Left ventricle myocardium superior (tissue), 1 donor: ENCODE data around the gene FADS6. TPM values are rescaled to one million over a fixed set of nuclear protein-coding genes. Genes with fewer than 3 reads are reported as not detected.
A peak's percentile ranks its signal among the peaks of the same experiment; 100 is the strongest.

ENCODE experiments used
- ATAC-seq: fragments of 200-7000 bp; cut with Tn5 transposase; one replicate; pipeline ENCODE4 v1.9.1; 2020; ENCODE audit warnings: mild to moderate bottlenecking, moderate library complexity
- DNase-seq: peaks from one replicate; pipeline ENCODE4 v3.0.0-alpha.2; 2020
- intact Hi-C: fragments of 100-400 bp; cut with micrococcal nuclease; formaldehyde crosslinking; loops from one replicate; pipeline ENCODE4 v1.11.0; 2022
- total RNA-seq: library from RNA; stranded (reverse); fragmentation: NEBNext Ultra II Directional; extraction: Animal tissue kit (Norgen Biotek cat#: 25700); gene quantifications from one replicate; pipeline ENCODE4 v1.2.1, GENCODE V29; 2021
- donor health status: DM: no; HTN: yes; CAD: no; lungs with severe emphysema.

FADS6 gene
- total RNA-seq, 1 donor from 2014 or later: not detected

- intact Hi-C loops: no loop called here
- peak; percentile 86 for ATAC-seq
- peak; percentile 90 for DNase-seq
Observed at GRCh38 chr17:74842599-74843351, 50.7 kb downstream of the FADS6 start.

GRCh38 chr17:74842146-74842598, 51.3 kb downstream of the FADS6 start:
- intact Hi-C loops: no loop called here
- no peak for DNase-seq
- ATAC-seq: peak; percentile 5

- peak; percentile 82 for DNase-seq
- peak; percentile 76 for ATAC-seq
- intact Hi-C loops: no loop called here
Observed at GRCh38 chr17:74840989-74841666, 52.3 kb downstream of the FADS6 start.

- intact Hi-C loops: no loop called here
- DNase-seq (no peak), ATAC-seq (no peak)
Observed at GRCh38 chr17:74839990-74840852, 53.2 kb downstream of the FADS6 start.

- intact Hi-C loops: no loop called here
- no peak for ATAC-seq
- no peak for DNase-seq
Observed at GRCh38 chr17:74838274-74838673, 55.2 kb downstream of the FADS6 start.

GRCh38 chr17:74836691-74837467, 56.6 kb downstream of the FADS6 start:
- ATAC-seq (no peak), DNase-seq (no peak)
- intact Hi-C loops: no loop called here

GRCh38 chr17:74836191-74836590, 57.2 kb downstream of the FADS6 start:
- ATAC-seq (no peak), DNase-seq (no peak)
- intact Hi-C loops: no loop called here

- peak; percentile 47 for DNase-seq
- intact Hi-C loops: no loop called here
- peak; percentile 23 for ATAC-seq
Observed at GRCh38 chr17:74833501-74834377, 59.7 kb downstream of the FADS6 start.

- no peak for DNase-seq
- intact Hi-C loops: no loop called here
- ATAC-seq: no peak
Observed at GRCh38 chr17:74832421-74832820, 61.0 kb downstream of the FADS6 start.

- DNase-seq: no peak
- ATAC-seq: no peak
- intact Hi-C loops: no loop called here
Observed at GRCh38 chr17:74831444-74832146, 61.8 kb downstream of the FADS6 start.

GRCh38 chr17:74830861-74831260, 62.6 kb downstream of the FADS6 start:
- intact Hi-C loops: no loop called here
- DNase-seq (no peak), ATAC-seq (no peak)

GRCh38 chr17:74827800-74828199, 65.6 kb downstream of the FADS6 start:
- intact Hi-C loops: no loop called here

More at GRCh38 chr17:74827800-74828199, 65.6 kb downstream of the FADS6 start:
- ATAC-seq: no peak
- no peak for DNase-seq

Other genes starting within 250 kb of the FADS6 start
- not detected for gene CD300LF, start 180.7 kb downstream of the FADS6 start, total RNA-seq
- 2.8 TPM for gene RAB37, start 156.4 kb downstream of the FADS6 start, total RNA-seq
- gene NHERF1, start 145.0 kb downstream of the FADS6 start, total RNA-seq: 16.0 TPM
- 21.1 TPM for gene NAT9, start 117.3 kb downstream of the FADS6 start, total RNA-seq
- gene GRIN2C, start 33.7 kb downstream of the FADS6 start, total RNA-seq: 0.52 TPM
- gene FDXR, start 20.6 kb downstream of the FADS6 start, total RNA-seq: 4.5 TPM
- gene USH1G, start 29.6 kb upstream of the FADS6 start, total RNA-seq: not detected
- gene OTOP2, start 30.6 kb upstream of the FADS6 start, total RNA-seq: not detected
- not detected for gene OTOP3, start 42.3 kb upstream of the FADS6 start, total RNA-seq
- 11.2 TPM for gene HID1, start 79.1 kb upstream of the FADS6 start, total RNA-seq
- 18.3 TPM for gene CDR2L, start 94.0 kb upstream of the FADS6 start, total RNA-seq
- gene MRPL58, start 119.0 kb upstream of the FADS6 start, total RNA-seq: 51.5 TPM
- gene ATP5PD, start 153.3 kb upstream of the FADS6 start, total RNA-seq: 937 TPM
- 24.1 TPM for gene KCTD2, start 153.6 kb upstream of the FADS6 start, total RNA-seq
- gene SLC16A5, start 194.3 kb upstream of the FADS6 start, total RNA-seq: 7.2 TPM
- gene ARMC7, start 216.3 kb upstream of the FADS6 start, total RNA-seq: 6.0 TPM
- 25.5 TPM for gene NT5C, start 238.1 kb upstream of the FADS6 start, total RNA-seq